HG02852 (cell line): Measurements from ENCODE around the gene AOPEP.

ENCODE experiments used
- ATAC-seq: cut with Tn5 transposase; IDR thresholded peaks from one replicate; pipeline ENCODE4 v1.9.1; 2021; ENCODE audit warnings: mild to moderate bottlenecking, moderate library complexity; ENCODE audit not compliant: unreplicated experiment

Gene AOPEP

DNA sequence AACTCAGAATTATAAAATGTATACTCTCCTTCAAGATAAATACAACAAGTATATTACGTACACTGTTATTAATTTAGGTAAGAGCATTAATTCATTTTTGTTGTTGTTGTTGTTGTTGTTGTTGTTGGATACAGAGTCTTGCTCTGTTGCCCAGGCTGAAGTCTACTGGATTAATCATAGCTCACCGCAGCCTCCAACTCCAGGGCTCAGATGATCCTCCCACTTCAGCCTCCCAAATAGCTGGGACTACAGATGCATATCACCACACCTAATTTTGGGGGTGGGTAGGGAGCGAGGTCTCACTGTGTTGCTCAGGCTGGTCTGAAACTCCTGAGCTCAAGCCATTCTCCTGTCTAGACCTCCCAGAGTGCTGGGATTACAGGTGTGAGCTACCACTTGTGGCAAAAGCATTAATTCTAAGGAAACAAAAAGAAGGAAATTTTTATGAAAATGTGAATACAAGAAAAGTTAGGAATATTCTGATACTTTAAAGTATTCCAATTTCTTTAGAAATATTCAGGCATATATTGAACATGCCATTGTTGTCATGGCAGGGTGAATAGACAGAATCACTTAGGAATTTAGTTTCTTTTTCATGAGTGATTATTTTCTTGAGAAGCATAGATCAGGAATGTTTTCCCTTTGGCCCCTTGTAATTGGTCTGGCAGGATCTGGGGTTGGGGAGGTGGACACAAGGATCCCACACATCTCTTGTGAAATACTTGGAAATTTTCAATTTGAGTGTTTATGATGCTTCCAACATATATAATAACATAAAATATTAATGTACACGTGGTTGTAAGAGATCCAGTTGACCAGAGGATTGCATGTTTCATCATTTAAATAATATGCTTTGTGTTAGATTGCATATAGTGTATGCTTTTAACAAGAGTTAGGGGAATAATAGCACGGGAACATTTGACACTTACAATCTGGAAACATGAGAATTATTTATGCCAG lies 327.4 kb downstream of the AOPEP start:
- no peak for ATAC-seq

- no peak for ATAC-seq
These were observed 328.9 kb downstream of the AOPEP start for GRCh38 chr9:95055334-95055850.

GRCh38 chr9:95055851-95056551 lies 329.5 kb downstream of the AOPEP start:
- no peak for ATAC-seq

GRCh38 chr9:95057101-95057500 lies 330.6 kb downstream of the AOPEP start:
- ATAC-seq, result no peak

DNA sequence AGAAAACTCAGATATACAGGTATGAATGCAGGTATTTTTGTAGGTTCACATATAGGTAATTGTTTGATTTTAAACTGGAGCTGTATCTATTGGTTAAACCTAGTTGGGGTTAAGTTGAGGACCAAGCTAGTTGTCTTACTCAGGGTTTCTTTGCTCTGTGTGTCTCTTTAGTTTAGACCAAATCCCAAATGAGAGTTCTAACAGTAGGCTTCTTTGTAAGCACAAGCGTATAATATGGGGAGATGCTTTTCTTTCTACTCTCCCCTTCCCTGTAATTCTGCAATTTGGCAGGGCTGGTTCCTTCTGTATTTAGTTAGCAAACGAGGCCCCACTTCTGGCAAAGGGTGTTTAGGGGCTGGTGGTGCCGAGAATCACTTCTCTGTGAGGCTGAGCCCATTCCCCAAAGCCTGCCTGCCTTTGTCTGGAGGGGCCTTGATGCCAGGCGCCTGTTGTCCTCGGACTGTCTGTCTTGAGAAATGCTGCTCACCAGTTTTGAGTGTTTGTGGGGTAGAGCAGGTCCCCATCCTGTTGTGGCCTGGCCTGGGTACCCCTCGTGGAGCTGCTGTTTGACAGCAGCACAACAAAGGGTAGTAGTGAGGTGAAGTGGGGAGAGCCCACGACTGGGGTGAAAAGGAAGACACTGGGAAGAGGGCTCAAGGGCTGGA lies 331.8 kb downstream of the AOPEP start:
- ATAC-seq, result no peak

- ATAC-seq, result no peak
These were observed 332.4 kb downstream of the AOPEP start for GRCh38 chr9:95058795-95059386.

GRCh38 chr9:95060234-95060633 lies 333.7 kb downstream of the AOPEP start:
- no peak for ATAC-seq

DNA sequence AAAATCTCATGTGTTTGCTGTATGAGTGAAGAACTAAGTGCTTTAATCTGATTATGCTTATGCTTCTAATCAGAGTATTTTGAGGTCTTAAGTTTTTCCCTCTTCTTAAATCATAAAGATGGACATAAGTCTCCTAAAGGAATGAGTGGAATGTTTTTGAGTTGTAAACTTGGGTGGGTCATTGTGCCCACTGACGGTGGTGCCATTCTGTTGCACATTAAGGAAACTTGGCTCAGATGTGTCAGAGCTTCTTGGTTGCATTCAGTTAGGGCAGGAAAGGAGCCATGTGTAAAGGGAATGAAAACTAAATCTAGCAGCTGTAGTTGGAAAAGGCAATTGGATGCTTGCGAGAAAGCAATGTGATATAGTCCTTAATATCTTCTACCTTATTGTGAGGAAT lies 334.4 kb downstream of the AOPEP start:
- ATAC-seq, result no peak

DNA sequence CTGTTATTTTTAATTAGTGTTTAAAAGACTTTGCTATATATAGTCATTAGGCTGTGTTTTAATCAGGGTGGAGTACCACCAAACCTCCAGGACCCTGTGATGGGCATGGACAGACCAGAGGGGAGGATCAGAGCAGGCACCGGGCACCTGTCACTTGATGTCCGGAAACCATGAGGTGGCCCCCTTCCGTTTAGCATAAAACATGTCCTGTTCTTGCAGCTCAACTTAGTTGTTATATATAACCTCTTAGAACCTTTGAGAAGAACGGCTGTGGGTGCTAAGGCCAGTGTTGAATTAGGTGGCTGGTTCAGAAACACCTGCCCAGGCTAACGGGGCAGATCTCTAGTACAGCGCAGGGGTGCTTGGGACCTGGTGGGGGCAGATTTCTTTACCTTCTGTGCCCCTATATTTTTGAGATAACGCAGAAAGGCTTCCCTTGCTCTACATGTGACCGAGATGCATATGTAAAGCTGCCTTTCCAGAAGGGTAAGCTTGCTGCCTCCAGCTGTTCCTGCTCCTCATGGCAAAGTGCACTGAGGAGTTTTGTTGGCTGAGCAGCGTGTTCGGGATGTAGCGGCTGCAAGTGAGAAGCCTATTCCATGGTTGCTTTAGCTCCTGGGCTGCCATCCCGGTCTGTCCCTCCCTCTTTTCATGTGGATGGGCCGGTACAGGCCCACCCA lies 335.6 kb downstream of the AOPEP start:
- ATAC-seq, result no peak

- no peak for ATAC-seq
These were observed 336.1 kb downstream of the AOPEP start for GRCh38 chr9:95062596-95063065.

DNA sequence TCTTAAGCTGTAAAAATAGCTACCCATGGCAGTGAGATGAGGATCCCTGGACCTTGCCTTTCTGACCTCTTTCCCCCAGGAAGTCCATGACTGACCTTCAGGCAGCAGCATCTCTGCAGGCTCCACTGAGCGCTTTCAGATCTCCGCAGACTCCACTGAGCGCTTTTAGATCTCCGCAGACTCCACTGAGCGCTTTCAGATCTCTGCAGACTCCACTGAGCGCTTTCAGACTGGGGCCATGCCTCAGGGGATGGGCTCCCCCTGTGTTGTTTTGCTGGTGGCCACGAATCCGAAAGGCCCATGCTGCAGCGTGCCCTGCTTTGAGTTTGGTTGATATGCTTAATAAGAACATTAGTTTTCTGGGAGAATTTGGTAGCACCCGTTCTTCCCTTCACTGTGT lies 336.8 kb downstream of the AOPEP start:
- no peak for ATAC-seq

DNA sequence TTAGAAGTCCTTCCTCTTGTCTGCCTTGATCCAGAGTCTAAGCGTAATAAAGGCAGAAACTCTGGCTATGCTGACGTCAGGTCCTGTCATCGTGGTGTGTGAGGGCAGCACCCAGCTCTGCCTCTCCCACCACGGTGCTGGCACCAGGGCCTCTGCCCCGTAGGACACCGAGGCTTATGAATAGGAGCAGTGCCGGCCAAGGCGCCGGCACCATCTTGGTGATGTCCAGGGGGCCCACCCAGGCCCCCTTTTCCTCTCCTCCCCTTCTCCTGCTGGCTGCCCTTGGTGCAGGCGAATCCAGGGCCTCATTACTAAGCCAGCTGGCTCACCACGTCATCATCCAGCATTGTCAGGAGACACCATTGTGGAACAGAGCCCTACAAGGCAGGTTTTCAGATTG lies 338.7 kb downstream of the AOPEP start:
- no peak for ATAC-seq

GRCh38 chr9:95067057-95067456 lies 340.6 kb downstream of the AOPEP start:
- ATAC-seq, result no peak

DNA sequence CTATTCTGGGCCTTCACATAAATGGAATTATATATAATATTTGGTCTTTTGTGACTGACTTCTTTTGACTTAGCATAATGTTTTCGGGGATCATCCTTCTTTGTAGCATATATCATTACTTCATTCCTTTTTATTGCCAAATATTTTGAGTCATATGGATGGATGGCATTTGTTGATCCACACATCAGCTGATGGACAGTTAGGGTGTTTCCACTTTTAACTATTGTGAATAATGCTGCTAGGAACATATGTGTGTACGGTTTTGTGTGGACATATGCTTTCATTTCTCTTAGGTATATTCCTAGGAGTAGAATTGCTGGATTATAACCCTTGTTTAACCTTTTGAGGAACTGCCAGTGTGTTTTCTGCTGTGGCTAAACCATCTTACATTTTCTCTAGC lies 341.4 kb downstream of the AOPEP start:
- no peak for ATAC-seq

DNA sequence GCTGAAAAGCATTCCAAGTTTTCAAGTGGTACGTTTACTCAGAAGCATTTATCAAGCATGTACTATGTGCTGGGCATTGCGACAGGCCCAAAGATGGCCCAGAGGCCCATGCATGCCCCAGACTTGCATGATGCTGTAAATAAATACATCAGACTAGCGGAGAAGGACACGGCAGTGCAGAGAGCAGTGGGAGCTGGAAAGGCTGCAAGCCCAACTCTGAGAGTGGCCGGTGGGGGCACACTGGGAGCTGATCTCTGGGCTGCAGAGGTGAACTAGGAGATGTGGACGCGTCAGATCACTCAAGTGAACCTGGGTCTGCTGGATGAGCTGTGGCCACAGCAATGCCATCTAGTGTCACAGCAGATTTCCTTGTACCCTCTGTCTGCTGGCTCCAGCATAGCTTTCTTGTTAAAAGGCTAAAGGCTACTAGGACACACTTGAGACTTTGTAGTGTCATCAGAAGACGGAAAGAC lies 344.1 kb downstream of the AOPEP start:
- ATAC-seq, result no peak

GRCh38 chr9:95071450-95071849 lies 345.0 kb downstream of the AOPEP start:
- ATAC-seq, result no peak

DNA sequence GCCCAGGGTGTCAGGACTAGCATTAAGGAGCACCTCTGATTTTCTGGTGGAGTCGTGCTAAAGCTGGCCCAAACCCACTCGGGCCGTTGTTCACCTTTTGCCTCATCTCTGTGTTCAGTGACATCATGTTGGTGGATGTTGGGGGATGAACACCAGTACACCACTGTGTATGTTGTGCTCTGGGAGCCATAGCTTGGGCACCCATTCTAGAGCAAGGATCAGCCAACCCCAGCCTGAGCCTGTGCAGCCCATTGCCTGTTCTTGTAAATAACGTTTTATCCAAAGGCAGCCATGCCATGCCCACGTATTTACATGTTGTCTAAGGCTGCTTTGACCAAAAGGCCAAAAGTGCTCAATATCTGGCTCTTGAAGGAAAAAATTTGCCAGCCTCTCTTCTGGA lies 345.4 kb downstream of the AOPEP start:
- no peak for ATAC-seq

GRCh38 chr9:95073042-95073607 lies 346.6 kb downstream of the AOPEP start:
- no peak for ATAC-seq

DNA sequence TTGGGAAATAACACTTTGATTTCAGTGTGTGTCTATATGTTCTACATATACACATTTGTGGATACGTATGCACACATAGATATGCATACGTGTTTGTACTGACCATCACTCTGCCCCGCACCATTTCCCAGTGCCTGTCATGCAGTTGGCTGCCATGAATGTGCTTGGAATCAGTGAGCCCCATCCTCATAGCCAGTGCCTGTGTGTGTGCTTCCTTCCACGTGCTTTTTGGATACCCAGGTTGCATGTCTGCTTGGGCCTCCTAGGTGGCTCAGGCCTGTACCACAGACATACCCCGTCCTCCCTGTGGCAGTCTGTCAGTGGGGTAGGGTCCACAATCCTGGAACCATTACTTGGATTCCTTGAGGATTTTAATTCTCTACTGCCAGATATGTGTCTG lies 347.4 kb downstream of the AOPEP start:
- ATAC-seq, result no peak

DNA sequence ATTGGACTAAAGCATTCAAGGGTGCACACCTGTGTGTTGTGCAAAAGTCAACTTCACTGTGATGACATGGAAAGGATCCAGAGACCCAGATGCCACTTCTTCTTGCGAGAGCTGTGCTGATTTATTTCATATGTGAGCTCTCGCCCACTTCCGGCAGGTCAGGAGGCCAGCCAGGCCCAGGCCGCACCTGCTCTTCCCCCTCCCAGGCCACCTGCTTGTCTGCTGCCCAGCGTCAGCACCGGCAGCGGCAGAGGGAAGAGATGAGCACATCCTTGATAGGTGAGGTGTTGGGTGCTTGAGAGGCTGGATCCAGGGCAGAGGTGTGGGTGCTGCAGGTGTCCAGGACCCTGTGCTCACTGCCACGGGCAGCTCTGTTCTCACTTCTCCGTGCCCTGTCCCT lies 348.1 kb downstream of the AOPEP start:
- ATAC-seq, result no peak
